EL (cell line): ENCODE measurements around the gene FOCAD.
"Not testable (repeated sequence)": the region's sequence is repeated elsewhere in the genome, so short reads cannot be mapped to it uniquely, and the experiment has no call there.

Source experiments
- DNase-seq: peaks from one replicate; pipeline ENCODE4 v3.0.0-alpha.2; 2016

Gene FOCAD, protein sequence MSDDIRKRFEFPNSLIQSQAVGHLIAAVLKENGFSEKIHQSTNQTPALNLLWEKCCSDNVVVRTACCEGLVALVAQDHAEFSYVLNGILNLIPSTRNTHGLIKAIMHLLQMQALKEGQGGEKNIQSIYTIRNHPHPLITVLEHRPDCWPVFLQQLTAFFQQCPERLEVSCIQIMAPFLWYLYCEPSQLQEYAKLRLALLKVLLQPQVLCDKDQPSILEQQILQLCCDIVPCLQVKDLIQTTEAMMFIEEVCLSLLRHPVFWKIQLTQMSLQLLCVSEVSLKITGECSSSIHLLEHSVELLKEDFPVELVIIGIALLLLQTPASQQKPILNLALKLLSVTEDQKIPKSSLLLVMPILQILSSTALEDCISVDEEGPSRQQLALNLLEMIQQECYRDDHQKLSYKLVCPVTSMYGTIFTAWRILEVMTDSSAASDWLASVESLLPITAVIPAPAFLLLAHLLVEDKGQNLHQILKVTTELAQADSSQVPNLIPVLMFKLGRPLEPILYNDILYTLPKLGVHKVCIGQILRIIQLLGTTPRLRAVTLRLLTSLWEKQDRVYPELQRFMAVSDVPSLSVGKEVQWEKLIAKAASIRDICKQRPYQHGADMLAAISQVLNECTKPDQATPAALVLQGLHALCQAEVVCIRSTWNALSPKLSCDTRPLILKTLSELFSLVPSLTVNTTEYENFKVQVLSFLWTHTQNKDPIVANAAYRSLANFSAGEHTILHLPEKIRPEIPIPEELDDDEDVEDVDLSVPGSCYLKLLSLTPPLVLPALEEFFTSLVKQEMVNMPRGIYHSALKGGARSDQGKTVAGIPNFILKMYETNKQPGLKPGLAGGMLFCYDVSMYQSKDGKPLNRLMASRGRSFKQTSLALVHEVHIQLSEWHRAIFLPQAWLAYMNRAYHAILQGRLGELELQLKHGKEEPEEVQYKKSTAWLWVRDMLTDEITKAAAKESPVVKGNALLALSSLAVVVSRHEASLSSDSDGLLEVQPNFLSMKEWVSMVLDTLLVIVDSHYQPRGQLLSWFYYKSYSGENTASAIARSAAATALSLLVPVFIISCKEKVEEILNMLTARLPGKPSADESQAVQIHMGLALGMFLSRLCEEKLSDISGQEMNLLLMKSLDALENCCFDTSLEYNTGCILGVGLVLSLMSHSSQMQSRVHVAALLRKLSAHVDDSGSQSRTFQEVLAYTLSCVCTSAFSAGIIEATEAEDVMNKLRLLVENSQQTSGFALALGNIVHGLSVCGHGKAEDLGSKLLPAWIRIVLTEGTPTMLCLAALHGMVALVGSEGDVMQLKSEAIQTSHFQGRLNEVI (N-terminal part only)

DNA sequence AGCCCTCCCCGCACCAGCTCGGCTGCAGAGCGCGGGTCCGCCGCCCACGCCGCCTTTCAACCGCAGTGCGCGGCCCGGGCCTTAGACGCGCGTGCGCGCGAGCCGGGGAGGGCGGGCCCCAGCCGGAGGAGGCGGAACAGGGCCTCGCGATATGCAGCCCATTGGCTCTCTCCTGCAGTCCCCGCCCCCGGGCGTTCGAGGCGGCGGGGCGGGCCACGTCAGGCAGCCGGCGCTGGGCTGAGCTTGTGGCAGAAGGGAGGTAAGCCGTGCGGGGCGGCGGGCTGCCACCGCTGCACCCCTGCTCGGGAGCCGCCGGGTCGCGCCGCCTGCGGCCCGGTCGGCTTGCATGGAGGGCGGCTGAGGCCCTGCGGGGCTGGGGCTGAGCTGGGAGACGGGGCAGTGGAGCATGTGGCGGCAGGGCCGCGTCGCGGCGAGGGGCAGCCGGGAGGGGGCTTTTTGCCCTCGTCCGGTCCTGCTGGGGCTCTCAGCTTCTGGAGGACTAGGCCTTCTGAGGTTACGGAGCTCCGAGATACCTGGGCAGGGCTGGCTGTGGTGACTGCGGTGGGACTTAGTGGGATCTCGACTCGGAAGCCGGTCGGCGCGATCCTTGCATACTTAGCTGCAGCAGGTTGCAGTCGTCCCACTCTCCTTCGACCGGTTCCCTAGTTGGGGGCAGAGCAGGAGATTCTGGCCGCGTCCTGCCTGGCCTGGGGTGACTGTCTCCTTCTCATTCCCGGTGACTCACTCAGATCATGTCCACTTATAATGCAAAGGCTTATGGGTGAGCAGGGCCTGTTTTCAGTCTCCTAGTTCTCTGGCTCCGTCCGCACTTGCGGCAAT lies at the start of gene FOCAD:
Gene FOCAD (plus strand): TSS at position 225 of the 840 bp plus-strand sequence. CDS start 31,095 bp downstream, outside the sequence.
- DNase-seq: peak; percentile 96

DNA sequence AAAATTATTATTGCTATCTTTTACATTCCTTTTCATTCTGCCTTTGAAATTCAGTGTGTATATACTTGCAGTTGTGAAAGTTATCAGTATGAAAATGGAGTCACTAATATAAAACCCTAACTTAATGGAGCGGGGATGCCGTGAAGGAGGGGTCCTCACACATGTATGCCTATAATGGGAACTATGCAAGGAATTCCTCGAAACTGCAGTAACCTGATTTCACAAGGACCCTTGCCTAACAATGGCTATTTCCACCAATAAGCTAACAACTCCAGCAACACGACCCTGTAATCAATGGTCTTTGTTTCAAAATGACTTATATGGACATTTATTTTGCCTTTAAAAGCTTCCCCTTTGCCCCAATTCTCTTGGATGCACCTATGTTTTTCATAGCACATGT lies 49.2 kb upstream of the FOCAD start:
- DNase-seq: no peak

GRCh38 chr9:20636888-20637440 lies 47.1 kb upstream of the FOCAD start:
- DNase-seq: no peak

- peak; percentile 46 for DNase-seq
Observed at GRCh38 chr9:20640331-20641187, 43.5 kb upstream of the FOCAD start.

DNA sequence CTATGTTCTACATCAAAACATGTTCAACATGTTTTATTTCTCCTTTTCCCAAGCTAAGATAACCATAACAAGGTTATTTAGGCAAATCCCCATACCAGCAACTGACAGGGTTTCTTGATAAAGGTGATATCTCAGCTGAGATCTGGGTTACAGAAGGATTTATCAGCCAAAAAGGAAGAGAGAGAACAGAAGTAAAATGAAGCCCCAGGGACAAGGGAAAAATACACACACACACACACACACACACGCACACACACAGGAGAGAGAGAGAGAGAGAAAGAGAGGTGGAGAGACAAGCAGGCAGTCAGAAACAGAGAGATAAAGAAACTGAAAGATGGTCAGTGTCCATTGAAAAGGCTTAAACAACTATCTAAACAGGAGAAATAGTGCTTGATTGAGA lies 42.0 kb upstream of the FOCAD start:
- no peak for DNase-seq

- no peak for DNase-seq
Observed at GRCh38 chr9:20643660-20644059, 40.4 kb upstream of the FOCAD start.

GRCh38 chr9:20646656-20647055 lies 37.4 kb upstream of the FOCAD start:
- DNase-seq: no peak

DNA sequence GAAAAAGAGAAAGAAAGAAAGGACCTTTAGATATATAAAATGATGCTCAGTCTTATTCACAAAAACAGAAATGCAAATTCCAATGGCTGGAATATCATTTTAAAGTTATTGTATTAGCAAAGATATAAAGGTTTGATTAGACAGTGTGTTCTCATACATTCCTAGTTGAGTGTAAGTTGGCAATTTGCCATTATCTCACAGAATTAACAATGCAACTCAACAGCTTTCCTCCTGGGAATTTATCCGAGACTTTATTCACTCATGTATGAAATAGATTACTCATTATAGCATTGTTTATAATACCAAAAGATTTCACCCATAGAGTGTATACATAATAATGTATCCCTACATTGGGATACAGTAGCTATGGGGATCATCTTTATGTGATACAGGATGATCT lies 34.7 kb upstream of the FOCAD start:
- no peak for DNase-seq

DNA sequence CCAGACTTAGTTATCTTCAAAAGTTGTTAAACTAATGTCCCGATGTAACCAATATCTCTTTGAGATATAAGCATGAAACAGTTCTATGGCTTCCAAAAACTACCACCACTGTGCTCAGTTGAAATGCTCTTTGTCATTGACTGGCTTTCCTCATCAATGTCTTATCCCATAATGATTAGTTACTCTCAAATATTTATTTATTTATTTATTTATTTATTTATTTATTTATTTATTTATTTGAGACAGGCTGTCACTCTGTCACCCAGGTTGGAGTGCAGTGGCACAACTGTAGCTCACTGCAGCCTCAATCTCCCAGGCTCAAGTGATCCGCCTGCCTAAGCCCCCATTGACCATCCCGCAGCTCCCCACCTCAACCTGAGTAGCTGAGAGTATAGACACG lies 33.7 kb upstream of the FOCAD start:
- DNase-seq: no peak

DNA sequence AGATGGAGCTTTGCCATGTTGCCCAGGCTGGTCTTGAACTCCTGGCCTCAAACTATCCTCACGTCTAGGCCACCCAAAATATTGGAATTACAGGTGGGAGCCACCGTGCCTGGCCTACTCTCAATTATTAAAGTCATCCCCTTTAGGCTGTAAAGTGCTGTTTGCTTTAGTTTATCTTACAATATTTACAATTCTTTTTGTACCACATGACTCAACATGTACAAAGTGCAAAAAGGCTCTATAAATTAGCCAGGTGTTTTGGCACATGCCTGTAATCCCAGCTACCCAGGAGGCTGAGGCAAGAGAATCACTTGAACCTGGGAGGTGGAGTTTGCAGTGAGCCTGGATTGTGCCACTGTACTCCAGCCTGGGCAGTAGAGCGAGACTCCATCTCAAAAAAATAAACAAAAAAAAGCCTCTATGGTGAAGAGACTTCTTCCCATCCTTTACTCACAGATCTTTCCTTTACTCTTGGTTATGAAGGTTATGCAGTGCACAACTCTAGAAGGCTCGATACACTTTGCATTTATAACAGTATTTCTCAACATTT lies 33.2 kb upstream of the FOCAD start:
- DNase-seq: no peak

- no peak for DNase-seq
Observed at GRCh38 chr9:20651939-20652338, 32.1 kb upstream of the FOCAD start.

DNA sequence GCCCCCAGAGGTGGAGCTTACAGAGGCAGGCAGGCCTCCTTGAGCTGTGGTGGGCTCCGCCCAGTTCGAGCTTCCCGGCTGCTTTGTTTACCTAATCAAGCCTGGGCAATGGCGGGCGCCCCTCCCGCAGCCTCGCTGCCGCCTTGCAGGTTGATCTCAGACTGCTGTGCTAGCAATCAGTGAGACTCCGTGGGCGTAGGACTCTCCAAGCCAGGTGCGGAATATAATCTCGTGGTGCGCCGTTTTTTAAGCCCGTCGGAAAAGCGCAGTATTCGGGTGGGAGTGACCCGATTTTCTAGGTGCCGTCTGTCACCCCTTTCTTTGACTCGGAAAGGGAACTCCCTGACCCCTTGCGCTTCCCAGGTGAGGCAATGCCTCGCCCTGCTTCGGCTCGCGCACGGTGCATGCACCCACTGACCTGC lies 25.8 kb upstream of the FOCAD start:
- DNase-seq: not testable (repeated sequence)

DNA sequence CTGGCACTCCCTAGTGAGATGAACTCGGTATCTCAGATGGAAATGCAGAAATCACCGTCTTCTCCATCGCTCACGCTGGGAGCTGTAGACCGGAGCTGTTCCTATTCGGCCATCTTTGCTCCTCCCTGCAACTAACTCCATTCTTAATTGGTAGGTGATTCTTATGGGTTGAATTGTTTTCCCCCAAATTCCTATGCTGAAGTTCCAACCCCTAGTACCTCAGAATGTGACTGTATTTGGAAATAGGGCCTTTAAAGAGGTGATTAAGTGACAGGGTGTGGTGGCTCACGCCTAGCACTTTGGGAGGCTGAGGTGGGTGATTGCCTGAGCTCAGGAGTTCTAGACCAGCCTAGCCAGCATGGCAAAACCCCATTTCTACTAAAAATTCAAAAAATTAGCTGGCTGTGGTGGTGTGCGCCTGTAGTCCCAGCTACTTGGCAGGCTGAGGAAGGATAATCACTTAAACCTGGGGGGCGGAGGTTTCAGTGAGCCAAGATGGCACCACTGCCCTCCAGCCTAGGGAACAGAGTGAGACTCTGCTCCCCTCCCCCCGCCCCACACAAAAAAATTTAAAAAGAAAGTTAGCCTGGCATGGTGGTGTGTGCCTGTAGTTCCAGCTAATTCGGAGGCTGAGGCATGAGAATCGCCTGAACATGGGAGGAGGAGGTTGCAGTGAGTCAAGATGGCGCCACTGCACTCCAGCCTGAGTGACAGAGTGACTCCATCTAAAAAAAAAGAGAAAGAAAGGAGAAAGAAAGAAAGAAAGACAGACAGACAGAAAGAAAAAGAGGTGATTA lies 25.2 kb upstream of the FOCAD start:
- no peak for DNase-seq

GRCh38 chr9:20659474-20659967 lies 24.5 kb upstream of the FOCAD start:
- DNase-seq: no peak

- DNase-seq: no peak
Observed at GRCh38 chr9:20662156-20662555, 21.9 kb upstream of the FOCAD start.

DNA sequence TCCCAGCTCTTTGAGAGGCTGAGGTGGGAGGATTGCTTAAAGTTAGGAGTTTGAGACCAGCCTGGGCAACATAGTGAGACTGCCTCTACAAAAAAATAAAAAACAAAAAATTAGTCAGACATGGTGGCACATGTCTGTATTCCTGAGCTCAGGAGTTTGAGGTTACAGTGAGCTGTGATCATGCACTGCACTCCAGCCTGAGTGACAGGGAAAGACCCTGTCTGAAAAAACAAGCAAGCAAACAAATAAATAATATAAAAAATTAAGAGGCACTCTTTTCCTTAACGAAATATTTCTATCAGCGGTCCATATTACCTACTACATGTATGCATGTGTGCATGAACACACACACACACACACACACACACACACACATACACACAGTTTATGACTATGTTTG lies 20.9 kb upstream of the FOCAD start:
- no peak for DNase-seq

DNA sequence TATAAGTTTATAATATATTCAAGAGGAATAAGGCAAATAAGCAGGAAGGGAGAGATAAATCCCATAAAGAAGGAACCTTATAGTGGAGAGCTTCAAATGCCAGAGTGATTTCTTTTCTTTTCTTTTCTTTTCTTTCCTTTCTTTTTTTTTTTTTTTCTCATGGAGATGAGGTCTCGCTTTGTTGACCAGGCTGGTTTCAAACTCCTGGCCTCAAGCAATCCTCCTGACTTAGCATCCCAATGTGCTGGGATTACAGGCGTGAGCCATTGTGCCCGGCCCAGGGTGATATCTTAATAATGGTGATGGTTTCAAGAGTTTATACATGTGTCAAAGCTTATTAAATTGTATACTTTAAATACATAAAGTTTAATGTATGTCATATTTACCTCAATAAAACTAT lies 19.6 kb upstream of the FOCAD start:
- no peak for DNase-seq

GRCh38 chr9:20670395-20670794 lies 13.7 kb upstream of the FOCAD start:
- no peak for DNase-seq

- no peak for DNase-seq
Observed at GRCh38 chr9:20671635-20672034, 12.4 kb upstream of the FOCAD start.
